ENCODE data around the gene SYT1.

GRCh38 chr12:79426121-79426520 lies 561.5 kb downstream of the SYT1 start:
- TF ChIP-seq POLR2AphosphoS5 (IDR thresholded peaks at IDR 0.05; ENCODE audit: low read depth, low read length), result no peak
- TF ChIP-seq POLR2A (IDR thresholded peaks at IDR 0.05; ENCODE audit: low read depth, low read length), result no peak

All from GM12892 (cell line).